ENCODE measurements around the gene MYH1. TPM values are rescaled to one million over a fixed set of nuclear protein-coding genes. Genes with fewer than 3 reads are reported as not detected.

Gene MYH1
- total RNA-seq, 1 experiment from 2014 or later: not detected

DNA sequence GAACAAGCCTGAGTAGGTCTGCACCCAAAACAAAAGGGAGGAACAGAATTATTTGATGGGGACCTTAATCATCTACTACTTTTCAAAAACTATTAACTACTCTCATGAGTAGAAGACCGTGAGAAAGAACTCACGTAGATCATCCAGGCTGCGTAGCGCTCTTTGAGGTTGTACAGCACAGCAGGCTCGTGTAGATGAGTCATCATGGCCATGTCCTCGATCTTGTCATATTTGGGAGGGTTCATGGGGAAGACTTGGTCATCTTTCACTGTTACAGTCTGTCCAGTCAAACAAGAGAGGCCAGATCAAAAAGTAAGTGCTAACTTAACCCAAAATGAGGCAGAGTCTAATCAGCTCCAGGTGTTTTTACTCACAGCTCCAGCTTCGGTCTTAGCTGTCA, 2.3 kb downstream of the MYH1 start:
- Histone ChIP-seq H3K4me1 (ENCODE audit: insufficient read depth, low read length) (no peaks in the 10 kb centered on the region), H3K79me2 (ENCODE audit: insufficient read depth, low read length) (no peaks in the 10 kb centered on the region), H3T11ph (ENCODE audit: low read length) (no peak overlapping the region), H2AK5ac (ENCODE audit: insufficient read length, low read length) (no peak overlapping the region), H3K23ac (ENCODE audit: insufficient read length, low read depth, low read length) (no peak overlapping the region), H3K14ac (ENCODE audit: insufficient read depth, low read length) (no peak overlapping the region), H3K4me2 (ENCODE audit: insufficient read depth, insufficient read length, low read length) (no peak overlapping the region), H3K18ac (ENCODE audit: insufficient read length, low read depth, low read length) (no peak overlapping the region), H2AFZ (ENCODE audit: low read length) (no peak overlapping the region), H3K4ac (ENCODE audit: low read depth, low read length) (no peak overlapping the region), H4K8ac (replicated peaks; ENCODE audit: insufficient read length, low read depth, low read length) (no peak overlapping the region), H3K79me1 (ENCODE audit: insufficient read depth, low read depth, low read length, poor library complexity, severe bottlenecking) (no peaks in the 10 kb centered on the region), H3K9ac (ENCODE audit: extremely low read depth, insufficient read length, low read length) (no peak overlapping the region), H4K5ac (ENCODE audit: insufficient read length, low read depth, low read length) (no peak overlapping the region), H2BK15ac (ENCODE audit: low read depth, low read length) (no peak overlapping the region), H2BK20ac (ENCODE audit: low read depth, low read length, poor library complexity, severe bottlenecking) (no peak overlapping the region), H4K91ac (ENCODE audit: insufficient read length, low read depth, low read length) (no peak overlapping the region), H2BK12ac (ENCODE audit: insufficient read length, low read depth, low read length) (no peak overlapping the region), H3K27me3 (ENCODE audit: insufficient read depth, low read length) (no peaks in the 10 kb centered on the region), H3K27ac (ENCODE audit: insufficient read length, low read depth, low read length) (no peak overlapping the region), H2BK120ac (ENCODE audit: low read depth, low read length, poor library complexity, severe bottlenecking) (no peak overlapping the region), H3K56ac (ENCODE audit: insufficient read length, low read depth, low read length) (no peak overlapping the region), H2BK5ac (ENCODE audit: insufficient read length, low read length) (no peak overlapping the region), H3K23me2 (ENCODE audit: insufficient read length, low read depth, low read length, poor library complexity, severe bottlenecking) (no peaks in the 10 kb centered on the region), H4K20me1 (ENCODE audit: control insufficient read depth, insufficient read depth, insufficient read length) (no peaks in the 10 kb centered on the region), H3K9me3 (ENCODE audit: control insufficient read depth, low read depth, low read length) (no peaks in the 10 kb centered on the region)
- Mint-ChIP-seq H3K27ac (no peak overlapping the region), H3K9me3 (no peaks in the 10 kb centered on the region), H3K4me3 (no peak overlapping the region), H3K4me1 (peaks cover 4 to 5% of the 10 kb centered on the region in 2 experiments), H3K36me3 (ENCODE audit: insufficient read depth in 1 of 3, low read depth in 3 of 3) (no peaks in the 10 kb centered on the region), H3K27me3 (ENCODE audit: low read depth) (no peaks in the 10 kb centered on the region)
- no CpG with 5 or more reads among the region's 7 CpGs for WGBS (ENCODE audit: extremely low coverage, insufficient read length, low lambda C conversion rate)
- TF ChIP-seq, protein P1, sequence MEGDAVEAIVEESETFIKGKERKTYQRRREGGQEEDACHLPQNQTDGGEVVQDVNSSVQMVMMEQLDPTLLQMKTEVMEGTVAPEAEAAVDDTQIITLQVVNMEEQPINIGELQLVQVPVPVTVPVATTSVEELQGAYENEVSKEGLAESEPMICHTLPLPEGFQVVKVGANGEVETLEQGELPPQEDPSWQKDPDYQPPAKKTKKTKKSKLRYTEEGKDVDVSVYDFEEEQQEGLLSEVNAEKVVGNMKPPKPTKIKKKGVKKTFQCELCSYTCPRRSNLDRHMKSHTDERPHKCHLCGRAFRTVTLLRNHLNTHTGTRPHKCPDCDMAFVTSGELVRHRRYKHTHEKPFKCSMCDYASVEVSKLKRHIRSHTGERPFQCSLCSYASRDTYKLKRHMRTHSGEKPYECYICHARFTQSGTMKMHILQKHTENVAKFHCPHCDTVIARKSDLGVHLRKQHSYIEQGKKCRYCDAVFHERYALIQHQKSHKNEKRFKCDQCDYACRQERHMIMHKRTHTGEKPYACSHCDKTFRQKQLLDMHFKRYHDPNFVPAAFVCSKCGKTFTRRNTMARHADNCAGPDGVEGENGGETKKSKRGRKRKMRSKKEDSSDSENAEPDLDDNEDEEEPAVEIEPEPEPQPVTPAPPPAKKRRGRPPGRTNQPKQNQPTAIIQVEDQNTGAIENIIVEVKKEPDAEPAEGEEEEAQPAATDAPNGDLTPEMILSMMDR (conservative IDR thresholded peaks at IDR 0.05): no peak
- no peak for DNase-seq
